Activated CD8-positive, alpha-beta memory T cell treated with anti-CD3 and anti-CD28 coated beads for 48 hours (primary cell): ENCODE data around the gene MORN4.
"Not testable (repeated sequence)": the region's sequence is repeated elsewhere in the genome, so short reads cannot be mapped to it uniquely, and the experiment has no call there.

ENCODE experiments used
- DNase-seq, 3 experiments: peaks; one replicate each; pipeline ENCODE4 v3.0.0-alpha.2; 2020; ENCODE audit warnings: low read depth in 2 of 3, low spot score in 2 of 3

The MORN4 gene

DNA sequence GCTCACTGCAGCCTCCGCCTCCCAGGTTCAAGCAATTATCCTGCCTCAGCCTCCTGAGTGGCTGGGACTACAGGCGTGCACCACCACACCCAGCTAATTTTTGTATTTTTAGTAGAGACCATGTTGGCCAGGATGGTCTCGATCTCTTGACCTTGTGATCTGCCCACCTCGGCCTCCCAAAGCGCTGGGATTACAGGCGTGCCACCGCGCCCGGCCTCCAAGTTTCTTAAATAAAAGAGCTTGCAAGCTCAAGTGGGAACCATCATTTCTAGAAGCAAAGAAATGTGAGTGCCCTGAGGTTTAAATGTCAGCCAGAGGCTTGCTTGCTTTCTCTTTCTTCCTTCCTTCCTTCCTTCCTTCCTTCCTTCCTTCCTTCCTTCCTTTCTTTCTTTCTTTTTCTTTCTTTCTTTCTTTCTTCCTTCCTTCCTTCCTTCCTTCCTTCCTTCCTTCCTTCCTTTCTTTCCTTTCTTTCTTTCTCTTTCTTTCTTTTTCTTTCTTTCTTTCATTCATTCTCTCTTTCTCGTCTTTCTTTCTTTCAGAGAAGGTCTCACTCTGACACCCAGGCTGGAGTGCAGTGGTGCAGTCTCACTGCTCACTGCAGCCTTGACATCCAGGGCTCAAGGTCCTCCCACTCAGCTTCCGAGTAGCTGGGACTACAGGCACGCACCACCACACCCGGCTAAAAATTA is 9.3 kb upstream of the MORN4 start:
- not testable (repeated sequence) for DNase-seq

GRCh38 chr10:97640868-97641811 is 7.8 kb upstream of the MORN4 start:
- no peak for DNase-seq

- DNase-seq: peak; percentile 91 to 99 (median 96)
Observed at GRCh38 chr10:97640174-97640867, 7.0 kb upstream of the MORN4 start, which contains the start of gene PI4K2A. TSS of gene PI4K2A (plus strand) at chr10:97640671. CDS start at chr10:97640743, 72 bp downstream.

DNA sequence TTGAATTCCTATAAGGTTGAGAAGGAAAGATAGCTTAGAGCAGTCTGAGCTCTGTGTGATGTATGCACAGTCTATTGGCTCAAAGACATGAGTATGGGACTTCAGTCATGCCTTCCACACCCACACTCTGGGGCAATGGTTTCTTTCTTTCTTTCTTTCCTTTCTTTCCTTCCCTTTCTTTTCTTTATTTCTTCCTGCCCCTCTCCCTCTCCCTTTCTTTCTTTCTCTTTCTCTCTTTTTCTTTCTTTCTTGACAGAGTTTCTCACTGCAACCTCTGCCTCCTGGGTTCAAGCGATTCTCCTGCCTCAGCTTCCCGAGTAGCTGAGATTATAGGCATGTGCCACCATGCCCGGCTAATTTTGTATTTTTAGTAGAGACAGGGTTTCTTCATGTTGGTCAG is 5.8 kb upstream of the MORN4 start:
- DNase-seq: not testable (repeated sequence)

GRCh38 chr10:97635577-97635976 is 2.3 kb upstream of the MORN4 start:
- no peak for DNase-seq

- no peak for DNase-seq
Observed at GRCh38 chr10:97633921-97634320, 621 bp upstream of the MORN4 start.

- no peak for DNase-seq
Observed at GRCh38 chr10:97631098-97631497, 2.2 kb downstream of the MORN4 start.

- DNase-seq: no peak
Observed at GRCh38 chr10:97629289-97629688, 4.0 kb downstream of the MORN4 start.

- no peak for DNase-seq
Observed at GRCh38 chr10:97628228-97628627, 5.1 kb downstream of the MORN4 start.

DNA sequence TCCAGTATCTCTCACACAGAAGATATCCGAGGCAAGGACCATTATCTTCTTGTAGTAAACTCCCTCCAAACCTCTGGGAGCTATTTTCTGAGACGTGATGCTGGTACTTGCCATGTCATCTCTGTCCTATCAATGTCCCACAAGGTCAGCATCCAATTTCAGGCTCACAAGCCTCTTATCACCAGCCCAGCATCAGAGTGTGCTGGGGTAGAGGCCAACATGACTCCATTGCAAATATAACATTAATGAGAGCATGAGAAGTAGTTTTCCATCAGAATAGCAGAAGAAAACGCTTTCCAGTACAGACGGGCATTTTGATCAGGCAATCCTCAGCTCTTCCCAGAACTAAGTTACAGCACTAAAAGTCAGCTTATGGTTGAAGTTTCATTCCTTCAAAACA is 5.6 kb downstream of the MORN4 start:
- no peak for DNase-seq

GRCh38 chr10:97623277-97623676 is 10.0 kb downstream of the MORN4 start:
- no peak for DNase-seq

GRCh38 chr10:97618733-97619132 is 14.6 kb downstream of the MORN4 start:
- no peak for DNase-seq

DNA sequence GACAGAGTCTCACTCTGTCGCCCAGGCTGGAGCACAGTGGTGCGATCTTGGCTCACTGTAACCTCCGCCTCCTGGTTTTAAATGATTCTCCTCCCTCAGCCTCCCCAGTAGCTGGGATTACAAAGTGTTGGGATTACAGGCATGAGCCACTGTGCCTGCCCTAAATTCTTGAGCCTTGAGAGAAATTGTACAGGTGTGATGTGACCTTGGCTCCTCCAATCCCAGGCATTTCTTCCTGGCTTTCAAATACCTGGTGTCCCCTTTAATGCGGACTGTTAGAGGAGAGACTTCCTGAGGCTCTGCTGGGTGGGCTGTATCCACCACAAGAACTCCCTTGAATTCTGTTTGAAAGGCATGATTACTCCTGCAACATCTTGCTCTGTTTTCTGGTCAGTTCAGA is 15.0 kb downstream of the MORN4 start:
- DNase-seq: no peak

- no peak for DNase-seq
Observed at GRCh38 chr10:97612386-97612785, 20.9 kb downstream of the MORN4 start.

DNA sequence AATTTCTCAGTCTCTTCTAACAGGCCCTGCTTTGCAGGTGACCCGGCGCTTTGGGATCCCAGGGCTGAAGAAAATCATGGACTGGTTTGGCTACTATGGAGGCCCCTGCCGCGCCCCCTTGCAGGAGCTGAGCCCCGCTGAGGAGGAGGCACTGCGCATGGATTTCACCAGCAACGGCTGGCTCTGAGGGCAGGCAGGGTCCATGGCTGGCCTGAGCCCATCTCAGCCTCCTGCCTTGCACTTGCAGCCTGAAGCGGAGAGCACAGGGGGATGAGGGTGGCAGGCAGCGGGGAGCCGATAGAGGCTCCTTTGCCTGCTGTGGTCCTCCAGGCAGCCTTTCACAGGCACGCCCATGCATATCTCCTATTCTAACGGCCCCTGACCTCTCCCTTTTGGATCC is 21.8 kb downstream of the MORN4 start:
- no peak for DNase-seq

DNA sequence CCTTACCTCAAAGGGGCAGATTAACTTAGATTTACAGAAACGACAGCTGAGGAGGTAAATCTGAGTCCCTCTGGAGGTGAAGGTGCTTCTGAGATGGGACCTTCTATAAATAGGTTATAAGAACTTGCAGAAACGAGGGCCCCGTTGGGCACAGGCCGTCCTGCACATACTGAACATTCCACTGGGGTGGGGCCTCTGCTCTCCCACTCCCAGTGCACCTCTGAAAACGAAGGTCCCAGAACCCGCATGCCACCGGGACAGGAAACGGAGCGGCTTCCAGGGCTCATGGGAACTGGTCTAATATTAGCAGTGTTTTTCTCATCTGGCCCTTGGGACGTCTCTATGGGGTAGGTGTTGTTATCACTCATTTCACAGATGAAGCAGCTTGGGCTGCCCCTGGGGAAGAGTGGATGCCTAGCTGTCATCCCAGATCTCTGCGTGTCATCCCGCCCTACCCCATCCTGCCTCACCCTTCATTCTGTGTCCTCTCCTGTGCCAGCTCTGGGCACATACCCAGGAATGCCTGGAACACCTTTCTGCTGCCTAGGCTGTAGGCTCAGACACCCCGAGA is 24.2 kb downstream of the MORN4 start:
- no peak for DNase-seq

DNA sequence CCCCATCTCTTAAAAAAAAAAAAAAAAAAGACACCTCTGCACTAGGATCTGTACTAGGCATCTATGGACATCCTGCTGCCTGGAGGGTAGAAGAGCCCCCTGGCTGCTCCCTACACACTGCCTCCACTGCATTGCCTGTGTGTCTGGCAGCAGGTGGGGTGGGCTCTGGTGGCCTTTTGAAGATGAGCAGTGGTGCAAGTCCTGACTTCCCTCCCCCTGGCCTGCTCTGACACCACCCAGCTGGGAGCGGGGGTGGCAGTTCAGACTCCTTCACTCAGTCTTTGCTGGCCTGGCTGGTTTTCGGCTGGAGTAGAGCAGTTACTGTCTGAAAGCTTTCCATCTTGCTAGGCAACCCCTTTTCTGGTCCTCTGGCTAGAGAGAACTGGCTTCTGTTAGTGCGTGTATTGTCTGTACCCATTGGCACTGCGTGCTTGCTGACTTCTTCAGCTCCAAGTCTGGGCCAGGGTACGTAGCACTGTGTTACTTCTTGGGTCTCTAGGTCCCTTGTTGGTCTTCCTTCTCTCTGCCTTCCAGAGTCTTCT is 26.1 kb downstream of the MORN4 start:
- DNase-seq: no peak

GRCh38 chr10:97601268-97602215 is 31.8 kb downstream of the MORN4 start:
- no peak for DNase-seq

DNA sequence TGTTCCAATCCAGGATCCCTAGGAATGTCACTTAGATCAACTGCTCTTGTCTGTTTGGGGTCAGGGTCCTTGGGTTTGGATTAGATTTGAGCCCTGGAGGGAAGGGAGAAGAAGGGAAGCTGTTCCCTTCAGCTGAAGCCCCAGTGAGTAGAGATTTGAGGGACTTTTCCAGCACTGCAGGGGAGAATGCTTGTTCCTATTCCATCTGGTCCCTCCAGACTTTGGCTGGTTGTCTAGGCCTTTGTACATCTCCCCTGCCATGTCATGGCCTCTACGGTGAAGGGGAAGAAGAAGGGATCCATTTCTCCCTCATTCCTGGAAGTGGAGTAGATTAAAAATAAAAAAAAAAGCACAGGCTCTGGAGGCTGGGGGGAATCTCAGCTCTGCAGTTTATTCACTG is 32.7 kb downstream of the MORN4 start:
- no peak for DNase-seq

DNA sequence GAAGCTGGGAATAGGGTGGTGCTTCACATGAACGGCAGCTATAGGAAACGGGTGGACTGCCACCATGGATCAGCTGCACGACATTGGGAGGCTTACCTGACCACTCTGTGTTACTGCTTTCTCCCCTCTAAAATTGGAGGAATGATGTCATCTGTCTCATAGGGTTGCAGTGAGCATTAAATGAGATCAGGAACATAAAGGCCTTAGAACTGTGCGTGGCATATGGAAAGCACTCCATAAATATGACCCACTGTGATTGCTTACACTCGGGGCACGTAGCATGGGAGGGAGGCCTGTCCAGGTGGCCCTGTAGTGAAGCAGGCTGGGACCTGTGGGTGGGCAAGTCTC is 34.1 kb downstream of the MORN4 start:
- DNase-seq: no peak
